ENCODE data around the gene FOXP1. TPM values are rescaled to one million over a fixed set of nuclear protein-coding genes. Genes with fewer than 3 reads are reported as not detected.
"Not testable (repeated sequence)": the region's sequence is repeated elsewhere in the genome, so short reads cannot be mapped to it uniquely, and the experiment has no call there.

FOXP1 gene
- total and polyA plus RNA-seq, 12 donors = 4.8 to 56.0 (median 43.8) TPM

DNA sequence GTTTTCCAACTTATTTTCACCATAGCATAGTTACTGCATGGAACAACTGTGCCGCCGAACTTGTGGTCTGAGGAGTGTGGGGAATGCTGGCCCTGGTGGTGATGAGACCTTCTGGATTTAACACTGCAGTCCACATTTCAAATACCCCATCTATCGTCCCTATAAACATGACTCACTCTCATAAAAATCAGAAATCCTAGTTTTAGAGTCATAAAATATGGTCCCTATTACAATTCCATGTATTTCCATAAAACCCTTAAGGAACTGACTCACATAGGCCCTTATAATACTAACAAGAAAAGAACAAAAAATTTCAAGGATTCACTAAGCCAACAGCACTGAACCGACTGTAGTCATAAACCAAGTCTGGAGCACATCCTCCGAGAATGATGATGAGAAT, 147.2 kb downstream of the FOXP1 start:
- peaks cover 2 to 46% (median 29%) of the 10 kb centered on the region in 9 donors for H3K4me1 ChIP-seq
- DNase-seq = no peak
- no peaks in the 10 kb centered on the region for H3K9me3 ChIP-seq
- no peaks in the 10 kb centered on the region for H3K36me3 ChIP-seq
- no peak for ATAC-seq
- intact Hi-C loops (cut with DNase I) = no loop called here
- no peak overlapping the region for H3K4me3 ChIP-seq
- WGBS, 2 donors = 95 to 96% methylated on average over 5 of the region's 5 CpGs
- H3K27me3 ChIP-seq = no peaks in the 10 kb centered on the region
- TF ChIP-seq, protein P1, sequence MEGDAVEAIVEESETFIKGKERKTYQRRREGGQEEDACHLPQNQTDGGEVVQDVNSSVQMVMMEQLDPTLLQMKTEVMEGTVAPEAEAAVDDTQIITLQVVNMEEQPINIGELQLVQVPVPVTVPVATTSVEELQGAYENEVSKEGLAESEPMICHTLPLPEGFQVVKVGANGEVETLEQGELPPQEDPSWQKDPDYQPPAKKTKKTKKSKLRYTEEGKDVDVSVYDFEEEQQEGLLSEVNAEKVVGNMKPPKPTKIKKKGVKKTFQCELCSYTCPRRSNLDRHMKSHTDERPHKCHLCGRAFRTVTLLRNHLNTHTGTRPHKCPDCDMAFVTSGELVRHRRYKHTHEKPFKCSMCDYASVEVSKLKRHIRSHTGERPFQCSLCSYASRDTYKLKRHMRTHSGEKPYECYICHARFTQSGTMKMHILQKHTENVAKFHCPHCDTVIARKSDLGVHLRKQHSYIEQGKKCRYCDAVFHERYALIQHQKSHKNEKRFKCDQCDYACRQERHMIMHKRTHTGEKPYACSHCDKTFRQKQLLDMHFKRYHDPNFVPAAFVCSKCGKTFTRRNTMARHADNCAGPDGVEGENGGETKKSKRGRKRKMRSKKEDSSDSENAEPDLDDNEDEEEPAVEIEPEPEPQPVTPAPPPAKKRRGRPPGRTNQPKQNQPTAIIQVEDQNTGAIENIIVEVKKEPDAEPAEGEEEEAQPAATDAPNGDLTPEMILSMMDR (IDR thresholded peaks at IDR 0.05) = no peak
- no peak overlapping the region for H3K27ac ChIP-seq

DNA sequence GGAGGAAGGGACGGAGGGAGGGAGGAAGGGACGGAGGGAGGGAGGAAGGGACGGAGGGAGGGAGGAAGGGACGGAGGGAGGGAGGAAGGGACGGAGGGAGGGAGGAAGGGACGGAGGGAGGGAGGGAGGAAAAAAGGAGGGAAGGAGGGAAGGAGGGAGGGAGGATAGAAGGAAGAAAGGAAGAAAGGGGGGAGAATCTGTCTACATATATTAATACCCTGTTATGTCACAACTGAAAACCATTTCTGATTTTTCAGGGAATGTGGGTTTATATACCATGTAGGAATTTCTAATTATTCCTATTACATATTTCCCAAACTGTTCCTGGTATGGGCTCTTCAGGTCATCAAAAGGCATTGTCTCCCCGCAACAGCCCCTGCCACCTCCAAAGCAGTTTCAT, 147.7 kb downstream of the FOXP1 start:
- ATAC-seq, DNase-seq: not testable (repeated sequence)
- 93 to 94% methylated on average over 3 to 5 of the region's 7 CpGs for WGBS, 2 donors

DNA sequence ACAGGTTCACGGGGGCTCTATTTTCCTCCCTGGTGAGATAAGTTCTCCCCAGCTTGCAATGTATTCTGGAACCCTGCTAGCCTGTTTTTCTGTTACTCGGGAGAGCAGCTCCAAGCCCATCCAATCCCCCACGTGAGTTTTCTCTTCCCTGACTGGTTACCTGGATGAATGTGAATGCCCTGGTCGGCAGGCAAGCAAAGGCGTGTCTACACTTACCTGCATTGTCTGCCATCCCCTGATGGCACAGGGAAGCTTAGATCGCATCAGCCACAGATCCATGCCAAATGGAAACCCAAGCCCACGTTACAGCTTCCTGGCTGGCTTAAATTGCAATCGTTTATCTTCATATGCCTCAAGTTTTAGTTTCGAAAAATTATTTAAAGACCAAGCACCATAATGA, 149.9 kb downstream of the FOXP1 start:
- Histone ChIP-seq H3K4me3 (no peak overlapping the region), H3K36me3 (no peaks in the 10 kb centered on the region), H3K27me3 (no peaks in the 10 kb centered on the region), H3K4me1 (peaks cover 3 to 54% (median 38%) of the 10 kb centered on the region in 9 donors), H3K9me3 (no peaks in the 10 kb centered on the region), H3K27ac (peak overlapping the region in 2 of 10 donors; percentile 40 to 59)
- 67 to 73% methylated on average over 9 of the region's 9 CpGs for WGBS, 2 donors
- ATAC-seq (no peak), DNase-seq (no peak)
- intact Hi-C loops (cut with DNase I) = no loop called here
- TF ChIP-seq, protein P1 (IDR thresholded peaks at IDR 0.05) = no peak

More for the DNA sequence above, 147.7 kb downstream of the FOXP1 start:
- H3K36me3 ChIP-seq; intact Hi-C loops (cut with DNase I); H3K4me3 ChIP-seq; H3K27me3 ChIP-seq; H3K9me3 ChIP-seq; H3K27ac ChIP-seq: not testable (repeated sequence)
- H3K4me1 ChIP-seq = peaks cover 0 to 46% (median 30%) of the 10 kb centered on the region in 9 donors

DNA sequence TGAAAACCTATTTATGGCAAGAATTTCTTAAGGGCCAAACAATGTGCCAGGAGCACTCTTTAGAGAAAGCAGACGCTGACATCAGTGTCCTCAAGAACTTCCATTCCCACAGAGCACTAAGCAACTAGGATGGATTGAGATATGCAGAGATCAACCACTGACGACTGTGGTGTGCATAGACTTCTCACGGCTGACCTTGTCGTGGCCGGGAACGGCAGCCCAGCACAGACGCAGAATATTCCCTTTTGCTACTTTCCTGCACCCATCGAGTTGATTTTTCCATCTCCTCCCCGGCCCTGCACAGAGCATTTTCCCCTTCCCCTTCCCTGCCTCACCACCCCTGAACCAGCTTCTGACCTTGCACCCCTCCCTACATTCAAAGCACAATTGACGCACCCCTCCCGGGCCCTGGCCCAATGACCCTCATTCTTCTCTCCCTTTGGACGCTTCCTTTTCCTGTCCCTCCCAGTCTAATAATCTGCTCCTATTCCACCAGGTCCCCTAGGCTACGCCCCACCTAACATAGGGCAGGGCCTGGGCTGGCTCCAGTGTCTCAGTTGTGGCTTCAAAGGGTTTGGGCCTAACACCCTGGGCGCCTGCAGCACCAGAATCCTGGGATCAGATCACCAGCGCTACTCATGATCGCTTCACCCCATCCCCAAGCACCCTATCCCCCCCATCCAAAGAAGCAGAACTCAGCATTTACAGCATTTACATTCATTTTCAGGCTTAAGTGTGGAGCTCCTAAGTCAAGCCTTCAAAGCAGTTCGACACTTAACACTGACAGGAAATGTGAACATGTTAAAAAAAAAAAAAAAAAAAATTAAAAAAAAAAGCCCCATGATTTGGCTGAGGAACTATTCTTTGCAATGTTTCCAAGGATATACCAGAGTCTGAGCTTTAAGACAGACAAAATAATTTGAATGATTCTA, 151.2 kb downstream of the FOXP1 start:
- 61 to 67% methylated on average over 17 of the region's 17 CpGs for WGBS, 2 donors
- peak; percentile 59 to 90 (median 86) for ATAC-seq
- H3K4me1 ChIP-seq = peaks cover 10 to 65% (median 41%) of the 10 kb centered on the region in 9 donors

More for the DNA sequence above, 151.2 kb downstream of the FOXP1 start:
- Histone ChIP-seq H3K27ac (peak overlapping the region; percentile 18 to 75 (median 58)), H3K27me3 (no peaks in the 10 kb centered on the region), H3K4me3 (no peak overlapping the region), H3K9me3 (no peaks in the 10 kb centered on the region), H3K36me3 (no peaks in the 10 kb centered on the region)
- DNase-seq = peak; percentile 44 to 66
- intact Hi-C loops (cut with DNase I) = no loop called here
- TF ChIP-seq, protein P1 (IDR thresholded peaks at IDR 0.05) = no peak

All from heart right ventricle (tissue), 16 donors.